Neural progenitor cell (in vitro differentiated cells): ENCODE data around the gene AATK.

Source experiments
- CTCF ChIP-seq: fragments of 200-600 bp; sonication (generic); IDR thresholded peaks from 2 replicates; pipeline ENCODE4 v1.5.1; 2017; ENCODE audit warnings: antibody characterized with exemption, mild to moderate bottlenecking
- EZH2 ChIP-seq: fragments of 200-600 bp; sonication (generic); IDR thresholded peaks from 2 replicates; pipeline ENCODE4 v1.6.1; 2017; ENCODE audit warnings: antibody characterized with exemption, mild to moderate bottlenecking, moderate library complexity
- EZH2phosphoT487 ChIP-seq: fragments of 200-600 bp; sonication (generic); IDR thresholded peaks from 2 replicates; pipeline ENCODE4 v1.6.1; 2017; ENCODE audit warnings: antibody characterized with exemption

GRCh38 chr17:81068411-81069134, 97.4 kb downstream of the AATK start:
- TF ChIP-seq CTCF (no peak), EZH2phosphoT487 (no peak), EZH2 (no peak)
